GM12873 (cell line): ENCODE results near the gene MARCKSL1.

Experiments used
- TF ChIP-seq, protein P1 (sequence below): IDR thresholded peaks from 2 replicates; pipeline ENCODE4 v1.5.1; 2012; ENCODE audit warnings: low read depth, mild to moderate bottlenecking, moderate library complexity, low read length, control low read depth; ENCODE audit not compliant: insufficient read depth; ENCODE audit errors: missing control alignments

Gene MARCKSL1

DNA sequence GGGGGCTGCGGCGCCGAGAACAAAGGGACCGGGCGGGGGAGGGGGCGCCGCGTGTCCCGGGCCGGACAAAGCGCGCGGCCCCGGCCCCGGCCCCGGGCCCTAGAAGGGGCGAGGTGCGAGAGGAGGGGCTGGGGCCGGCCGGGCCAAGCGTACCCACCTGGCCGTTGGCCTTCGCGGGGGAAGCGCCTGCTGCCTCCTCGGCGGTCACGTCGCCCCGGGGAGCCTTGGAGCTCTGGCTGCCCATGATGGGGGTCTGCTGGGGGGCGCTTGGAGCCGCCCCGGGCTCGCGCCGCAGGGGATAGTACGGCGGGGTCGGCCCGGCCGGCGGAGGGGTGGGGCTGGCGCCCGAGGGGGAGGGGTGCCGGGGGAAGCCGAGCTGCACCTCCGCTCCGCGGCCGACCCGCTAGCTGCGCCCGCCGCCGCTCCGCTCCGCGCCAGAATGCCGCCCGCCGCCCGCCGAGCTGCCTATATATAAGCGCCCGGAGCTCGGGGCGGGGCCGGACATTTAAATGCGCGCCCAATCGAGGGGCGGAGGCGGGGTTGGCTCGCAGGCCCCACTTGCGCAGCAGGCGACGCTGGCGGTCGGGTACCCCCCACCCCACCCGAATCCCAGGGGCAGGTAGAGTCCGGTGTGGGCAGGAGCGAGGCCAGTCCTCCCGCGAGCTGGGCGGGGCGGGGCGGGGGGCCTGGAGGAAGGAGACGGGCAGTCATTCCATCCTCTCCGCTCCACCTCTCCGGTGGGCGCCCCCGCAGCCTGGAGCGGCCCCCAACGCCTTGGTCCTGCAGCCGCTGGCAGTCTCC is at the start of gene MARCKSL1:
TSS of gene MARCKSL1 (minus strand) at position 444 of the 801 bp plus-strand sequence. CDS start at position 244, 200 bp downstream.
- TF ChIP-seq, protein P1, sequence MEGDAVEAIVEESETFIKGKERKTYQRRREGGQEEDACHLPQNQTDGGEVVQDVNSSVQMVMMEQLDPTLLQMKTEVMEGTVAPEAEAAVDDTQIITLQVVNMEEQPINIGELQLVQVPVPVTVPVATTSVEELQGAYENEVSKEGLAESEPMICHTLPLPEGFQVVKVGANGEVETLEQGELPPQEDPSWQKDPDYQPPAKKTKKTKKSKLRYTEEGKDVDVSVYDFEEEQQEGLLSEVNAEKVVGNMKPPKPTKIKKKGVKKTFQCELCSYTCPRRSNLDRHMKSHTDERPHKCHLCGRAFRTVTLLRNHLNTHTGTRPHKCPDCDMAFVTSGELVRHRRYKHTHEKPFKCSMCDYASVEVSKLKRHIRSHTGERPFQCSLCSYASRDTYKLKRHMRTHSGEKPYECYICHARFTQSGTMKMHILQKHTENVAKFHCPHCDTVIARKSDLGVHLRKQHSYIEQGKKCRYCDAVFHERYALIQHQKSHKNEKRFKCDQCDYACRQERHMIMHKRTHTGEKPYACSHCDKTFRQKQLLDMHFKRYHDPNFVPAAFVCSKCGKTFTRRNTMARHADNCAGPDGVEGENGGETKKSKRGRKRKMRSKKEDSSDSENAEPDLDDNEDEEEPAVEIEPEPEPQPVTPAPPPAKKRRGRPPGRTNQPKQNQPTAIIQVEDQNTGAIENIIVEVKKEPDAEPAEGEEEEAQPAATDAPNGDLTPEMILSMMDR = no peak

- TF ChIP-seq, protein P1 = no peak
These were observed 44.0 kb upstream of the MARCKSL1 start for GRCh38 chr1:32380057-32380456.

- TF ChIP-seq, protein P1 = no peak
These were observed 41.6 kb upstream of the MARCKSL1 start for GRCh38 chr1:32377541-32378220.

- TF ChIP-seq, protein P1 = no peak
These were observed 40.2 kb upstream of the MARCKSL1 start for GRCh38 chr1:32376199-32376598.

DNA sequence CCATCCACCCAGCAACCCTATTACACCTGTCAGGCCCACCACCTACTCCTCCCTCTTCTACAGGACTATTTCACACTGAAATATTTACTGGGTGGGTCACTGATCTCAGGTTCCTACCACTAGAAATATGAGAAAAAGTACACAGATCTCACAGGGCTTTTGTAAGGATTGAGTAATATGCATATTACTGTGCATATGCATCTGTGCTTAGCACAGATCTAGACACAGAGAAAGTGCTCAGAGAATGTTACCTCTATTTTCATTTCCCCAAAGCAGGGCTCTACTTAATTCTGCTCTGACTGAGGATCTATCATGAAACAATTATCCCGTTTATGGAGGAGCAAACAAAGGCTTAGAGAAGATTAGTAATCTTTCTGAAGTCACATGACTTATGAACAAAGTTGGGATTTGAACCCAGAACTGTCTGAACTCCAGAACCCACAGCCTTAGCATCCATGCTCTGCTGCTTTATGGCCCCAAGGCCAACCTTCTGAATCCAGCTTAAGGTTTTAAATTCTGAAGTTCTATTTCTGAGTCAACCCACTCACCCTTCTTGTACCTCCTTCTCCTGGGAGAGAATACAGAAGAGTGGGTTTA is 38.1 kb upstream of the MARCKSL1 start:
- TF ChIP-seq, protein P1 = no peak

DNA sequence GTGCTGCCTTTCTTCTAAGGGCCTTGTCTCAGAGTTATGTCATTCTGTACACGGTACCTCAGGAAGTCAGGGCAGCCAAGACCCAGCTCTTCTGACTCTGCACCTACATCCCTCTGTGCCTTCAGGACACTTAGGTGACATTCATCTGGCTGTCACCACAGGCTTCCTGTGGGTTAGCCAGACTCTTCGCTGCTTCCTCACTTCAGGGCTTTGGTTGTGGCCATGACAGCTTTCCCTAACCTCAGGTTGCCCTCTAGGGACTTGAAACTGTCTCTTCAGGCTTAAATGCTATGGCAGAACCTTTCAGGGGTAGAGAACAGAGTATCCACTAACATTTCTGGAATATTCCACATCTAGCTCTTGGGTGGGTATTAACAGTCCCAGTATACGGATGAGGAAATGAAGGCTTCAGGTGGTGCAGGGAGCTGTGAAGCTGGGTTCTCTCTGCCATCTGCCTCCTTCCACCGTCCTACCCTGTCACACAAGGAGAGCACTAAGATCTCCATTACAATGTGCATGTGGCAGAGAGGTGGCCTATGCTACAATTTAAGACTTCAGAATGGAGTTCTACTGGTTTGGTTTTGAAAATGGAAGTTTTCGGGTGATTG is 36.2 kb upstream of the MARCKSL1 start:
- TF ChIP-seq, protein P1 = peak; percentile 49
